ENCODE results near the gene VAMP1. TPM values are rescaled to one million over a fixed set of nuclear protein-coding genes. Genes with fewer than 3 reads are reported as not detected.

Gene VAMP1
- total RNA-seq, 2 experiments from 2014 or later, result 84.8 to 87.7 TPM

GRCh38 chr12:6472491-6472890 is 2.0 kb upstream of the VAMP1 start:
- TF ChIP-seq CTCF (IDR thresholded peaks at IDR 0.05), result no peak
- H3K4me1 ChIP-seq (ENCODE audit: insufficient read depth, low read length), result peaks cover 34% of the 10 kb centered on the region
- CTCF ChIA-PET, result interaction anchor here (1.4 kb wide), 1 partner anchor 65 kb away, joined by 4 read pairs; no protein-coding TSS in a partner anchor
- no peak for ATAC-seq (ENCODE audit: poor library complexity)
- H3K9me3 ChIP-seq (ENCODE audit: control insufficient read depth in 1 of 2, insufficient read depth in 1 of 2, low read length in 2 of 2), result no peaks in the 10 kb centered on the region
- DNase-seq, result no peak
- intact Hi-C loops (cut with DNase I, micrococcal nuclease), result no loop called here
- peaks cover 33% of the 10 kb centered on the region for H3K36me3 Mint-ChIP-seq (ENCODE audit: low read depth)
- H3K27me3 ChIP-seq (ENCODE audit: control insufficient read depth in 1 of 2, insufficient read depth in 2 of 2, low read length in 2 of 2), result no peaks in the 10 kb centered on the region
- H3K27ac Mint-ChIP-seq, result peak overlapping the region; percentile 50
- no peak overlapping the region for H3K4me3 Mint-ChIP-seq
- POLR2A ChIA-PET, result interaction anchor here (1.2 to 3.2 kb wide), 3 partner anchors 21 to 95 kb away, joined by 3 to 41 read pairs (median 15); partner anchors contain the start of genes MRPL51 and NOP2
- no peak overlapping the region for H3K4me3 ChIP-seq (ENCODE audit: low read length)
- H3K9me3 Mint-ChIP-seq, result no peaks in the 10 kb centered on the region
- no peak overlapping the region for H3K27ac ChIP-seq (ENCODE audit: low read depth in 1 of 2, low read length in 2 of 2)
- no peaks in the 10 kb centered on the region for H3K27me3 Mint-ChIP-seq
- H3K36me3 ChIP-seq (ENCODE audit: insufficient read depth, low read length), result no peaks in the 10 kb centered on the region
- H3K4me1 Mint-ChIP-seq (ENCODE audit: low read depth), result peaks cover 44% of the 10 kb centered on the region

GRCh38 chr12:6471989-6472360 is 1.5 kb upstream of the VAMP1 start:
- peak in 1 of 14 experiments; percentile 33 for DNase-seq
- intact Hi-C loops (cut with DNase I, micrococcal nuclease), result loop anchor here (1.0 to 2.0 kb wide), 2 partner anchors 21 to 63 kb away; partner anchors contain the start of genes GAPDH (in 1 of the 2) and MRPL51 (in 1 of the 2)
- ChIA-PET CTCF (no interaction called here), POLR2A (interaction anchor here (1.5 to 4.3 kb wide), 6 partner anchors 14 to 136 kb away, joined by 6 to 76 read pairs (median 27); partner anchors contain the start of genes MRPL51 and NOP2)
- Histone ChIP-seq H3K27me3 (ENCODE audit: control insufficient read depth in 1 of 2, insufficient read depth in 2 of 2, low read length in 2 of 2) (no peaks in the 10 kb centered on the region), H3K27ac (ENCODE audit: low read depth in 1 of 2, low read length in 2 of 2) (no peak overlapping the region), H3K9me3 (ENCODE audit: control insufficient read depth in 1 of 2, insufficient read depth in 1 of 2, low read length in 2 of 2) (no peaks in the 10 kb centered on the region), H3K4me3 (ENCODE audit: low read length) (no peak overlapping the region), H3K4me1 (ENCODE audit: insufficient read depth, low read length) (peaks cover 37% of the 10 kb centered on the region), H3K36me3 (ENCODE audit: insufficient read depth, low read length) (peaks cover under 1% of the 10 kb centered on the region)
- Mint-ChIP-seq H3K4me1 (ENCODE audit: low read depth) (peaks cover 49% of the 10 kb centered on the region), H3K36me3 (ENCODE audit: low read depth) (peaks cover 38% of the 10 kb centered on the region), H3K27ac (peak overlapping the region; percentile 50), H3K27me3 (no peaks in the 10 kb centered on the region), H3K4me3 (peak overlapping the region; percentile 94), H3K9me3 (no peaks in the 10 kb centered on the region)
- ATAC-seq (ENCODE audit: poor library complexity), result no peak
- no peak for TF ChIP-seq CTCF (IDR thresholded peaks at IDR 0.05)

- H3K4me3 Mint-ChIP-seq, result peak overlapping the region; percentile 94
- POLR2A ChIA-PET, result interaction anchor here (0.6 to 4.3 kb wide), 42 partner anchors 8 to 403 kb away, joined by 3 to 90 read pairs (median 8); partner anchors contain the start of genes CD27, CDCA3, COPS7A and GAPDH
- CTCF ChIA-PET, result interaction anchor here (0.6 to 2.0 kb wide), 13 partner anchors 9 to 147 kb away, joined by 3 to 22 read pairs (median 4); no protein-coding TSS in a partner anchor
- no peak for ATAC-seq (ENCODE audit: poor library complexity)
- peak overlapping the region; percentile 72 to 73 for H3K27ac ChIP-seq (ENCODE audit: low read depth in 1 of 2, low read length in 2 of 2)
- no peaks in the 10 kb centered on the region for H3K27me3 ChIP-seq (ENCODE audit: control insufficient read depth in 1 of 2, insufficient read depth in 2 of 2, low read length in 2 of 2)
- no peaks in the 10 kb centered on the region for H3K27me3 Mint-ChIP-seq
- peaks cover 57% of the 10 kb centered on the region for H3K36me3 Mint-ChIP-seq (ENCODE audit: low read depth)
- peak overlapping the region; percentile 92 for H3K27ac Mint-ChIP-seq
- peak overlapping the region; percentile 94 for H3K4me3 ChIP-seq (ENCODE audit: low read length)
- no peak for TF ChIP-seq CTCF (IDR thresholded peaks at IDR 0.05)
- H3K9me3 Mint-ChIP-seq, result no peaks in the 10 kb centered on the region
- no peak for DNase-seq
- H3K4me1 ChIP-seq (ENCODE audit: insufficient read depth, low read length), result peaks cover 56% of the 10 kb centered on the region
- no peaks in the 10 kb centered on the region for H3K9me3 ChIP-seq (ENCODE audit: control insufficient read depth in 1 of 2, insufficient read depth in 1 of 2, low read length in 2 of 2)
- H3K4me1 Mint-ChIP-seq (ENCODE audit: low read depth), result peaks cover 68% of the 10 kb centered on the region
- intact Hi-C loops (cut with DNase I, micrococcal nuclease), result loop anchor here (1.0 to 2.0 kb wide), 3 partner anchors 24 to 66 kb away; partner anchors contain the start of genes GAPDH (in 1 of the 2) and MRPL51 (in 1 of the 2)
- peaks cover 21% of the 10 kb centered on the region for H3K36me3 ChIP-seq (ENCODE audit: insufficient read depth, low read length)
Observed at GRCh38 chr12:6469609-6470374, 685 bp downstream of the VAMP1 start.

Data from CD4-positive, alpha-beta T cell (primary cell).